ENCODE measurements around the gene PTPRE.

The PTPRE gene

DNA sequence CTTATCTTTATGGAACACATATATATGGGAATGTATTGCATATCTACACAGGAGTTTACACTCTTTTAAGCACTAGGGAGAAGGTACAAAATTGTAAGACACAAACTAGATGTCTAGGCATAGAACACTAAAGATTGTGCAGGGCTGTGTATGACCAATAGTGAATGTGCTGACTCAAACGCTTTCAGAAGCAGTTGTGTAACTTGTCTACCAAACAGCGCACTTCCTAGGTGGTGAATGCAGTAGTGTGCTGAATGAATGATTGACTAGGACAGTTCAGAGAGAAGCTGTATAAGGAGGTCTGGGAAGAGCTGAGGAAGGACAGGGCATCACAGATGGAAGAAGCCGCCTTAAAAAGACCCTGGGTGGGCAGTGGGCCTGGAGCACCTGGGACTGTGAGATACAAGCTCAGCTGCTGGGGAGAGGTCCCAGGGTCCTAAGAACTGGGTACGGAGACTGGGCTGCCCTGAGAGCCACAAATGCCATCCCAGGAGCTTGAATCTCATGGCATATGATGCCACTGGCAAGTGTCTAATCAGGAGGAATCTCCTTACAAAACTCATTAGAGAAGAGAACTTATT, 28.3 kb upstream of the PTPRE start:
- Histone ChIP-seq H3K27me3 (ENCODE audit: insufficient read depth, low read depth) (no peaks in the 10 kb centered on the region), H3K36me3 (ENCODE audit: insufficient read depth) (no peaks in the 10 kb centered on the region), H4K20me1 (ENCODE audit: insufficient read depth) (no peaks in the 10 kb centered on the region), H3K79me2 (ENCODE audit: insufficient read depth, low read depth) (no peaks in the 10 kb centered on the region), H3K4me1 (ENCODE audit: low read depth, poor library complexity, severe bottlenecking) (no peaks in the 10 kb centered on the region), H3K9ac (no peak overlapping the region), H3K4me3 (IDR thresholded peaks at IDR 0.05; ENCODE audit: insufficient read depth, low read depth, low read length) (no peak overlapping the region), H2AFZ (ENCODE audit: low read depth) (no peak overlapping the region), H3K4me2 (no peak overlapping the region), H3K27ac (no peak overlapping the region)
- TF ChIP-seq CTCF (conservative IDR thresholded peaks at IDR 0.05; ENCODE audit: low read depth, low read length), result no peak

DNA sequence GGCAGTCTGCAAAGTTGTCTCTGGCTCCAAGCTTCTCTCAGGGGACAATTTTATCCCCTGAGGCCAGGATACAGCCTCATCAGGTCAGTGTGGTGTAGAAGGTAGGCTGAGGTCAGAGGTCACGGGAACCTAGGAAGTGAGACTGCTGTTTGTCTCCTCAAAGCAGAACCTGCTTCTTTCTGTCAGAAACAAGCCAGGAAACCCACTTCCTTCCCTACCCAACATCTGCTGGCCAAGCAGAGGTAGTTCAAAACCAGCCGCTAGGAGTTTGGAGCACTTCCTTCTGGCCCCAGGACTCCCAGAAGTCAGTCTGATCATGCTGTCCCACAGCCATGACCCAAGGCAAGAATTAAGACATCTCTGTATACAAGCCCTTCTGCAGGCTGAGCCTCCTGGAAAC, 26.3 kb upstream of the PTPRE start:
- Histone ChIP-seq H3K4me2 (no peak overlapping the region), H3K27me3 (ENCODE audit: insufficient read depth, low read depth) (no peaks in the 10 kb centered on the region), H3K4me3 (IDR thresholded peaks at IDR 0.05; ENCODE audit: insufficient read depth, low read depth, low read length) (no peak overlapping the region), H4K20me1 (ENCODE audit: insufficient read depth) (no peaks in the 10 kb centered on the region), H3K27ac (no peak overlapping the region), H2AFZ (ENCODE audit: low read depth) (no peak overlapping the region), H3K9ac (no peak overlapping the region), H3K4me1 (ENCODE audit: low read depth, poor library complexity, severe bottlenecking) (no peaks in the 10 kb centered on the region), H3K79me2 (ENCODE audit: insufficient read depth, low read depth) (no peaks in the 10 kb centered on the region), H3K36me3 (ENCODE audit: insufficient read depth) (no peaks in the 10 kb centered on the region)
- TF ChIP-seq CTCF (conservative IDR thresholded peaks at IDR 0.05; ENCODE audit: low read depth, low read length), result no peak

DNA sequence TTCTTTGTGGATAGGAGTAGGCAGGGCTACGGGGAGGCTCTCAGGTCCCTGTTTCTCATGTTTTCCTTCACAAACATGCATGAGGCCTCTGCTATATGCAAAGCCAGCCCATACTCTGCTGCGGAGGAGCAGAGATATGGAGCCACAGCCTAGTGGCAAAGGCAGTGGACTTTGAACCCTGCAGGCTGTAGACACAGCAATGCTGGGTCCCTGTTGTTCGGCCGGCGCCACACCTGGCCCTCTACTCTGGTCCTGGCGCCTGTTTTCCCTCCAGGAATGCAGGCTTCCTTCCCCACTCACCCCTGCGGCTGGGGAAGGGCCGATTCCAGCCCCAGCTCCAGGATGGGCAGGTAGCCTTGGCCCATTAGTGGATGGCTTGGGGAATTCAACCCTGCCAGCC, 25.6 kb upstream of the PTPRE start:
- Histone ChIP-seq H2AFZ (ENCODE audit: low read depth) (no peak overlapping the region), H3K4me3 (IDR thresholded peaks at IDR 0.05; ENCODE audit: insufficient read depth, low read depth, low read length) (no peak overlapping the region), H3K79me2 (ENCODE audit: insufficient read depth, low read depth) (no peaks in the 10 kb centered on the region), H3K36me3 (ENCODE audit: insufficient read depth) (no peaks in the 10 kb centered on the region), H3K4me1 (ENCODE audit: low read depth, poor library complexity, severe bottlenecking) (no peaks in the 10 kb centered on the region), H4K20me1 (ENCODE audit: insufficient read depth) (no peaks in the 10 kb centered on the region), H3K9ac (no peak overlapping the region), H3K27ac (no peak overlapping the region), H3K4me2 (no peak overlapping the region), H3K27me3 (ENCODE audit: insufficient read depth, low read depth) (no peaks in the 10 kb centered on the region)
- no peak for TF ChIP-seq CTCF (conservative IDR thresholded peaks at IDR 0.05; ENCODE audit: low read depth, low read length)

DNA sequence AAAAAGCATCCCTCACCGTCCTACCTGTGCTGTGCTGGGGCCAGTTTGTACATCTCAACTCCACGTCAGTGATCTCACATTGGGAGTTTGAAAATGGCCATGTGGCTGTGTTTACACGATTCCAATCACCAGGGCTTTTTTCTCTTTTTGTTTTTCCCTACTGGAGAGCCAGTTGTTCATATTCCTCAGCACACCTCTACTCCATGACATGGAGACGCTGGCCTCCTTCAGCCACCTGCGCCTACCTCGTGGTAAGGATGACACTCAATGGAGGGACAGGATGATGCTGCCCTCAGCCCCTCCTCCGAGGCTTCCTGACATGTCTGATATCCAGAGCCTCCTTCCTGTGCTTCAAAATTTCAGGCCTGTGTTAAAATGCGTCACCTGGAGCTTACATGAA, 24.5 kb upstream of the PTPRE start:
- TF ChIP-seq CTCF (conservative IDR thresholded peaks at IDR 0.05; ENCODE audit: low read depth, low read length), result no peak
- no peak overlapping the region for H2AFZ ChIP-seq (ENCODE audit: low read depth)
- H3K79me2 ChIP-seq (ENCODE audit: insufficient read depth, low read depth), result no peaks in the 10 kb centered on the region
- no peak overlapping the region for H3K4me2 ChIP-seq
- H4K20me1 ChIP-seq (ENCODE audit: insufficient read depth), result no peaks in the 10 kb centered on the region
- no peak overlapping the region for H3K9ac ChIP-seq
- H3K36me3 ChIP-seq (ENCODE audit: insufficient read depth), result no peaks in the 10 kb centered on the region
- no peak overlapping the region for H3K4me3 ChIP-seq (IDR thresholded peaks at IDR 0.05; ENCODE audit: insufficient read depth, low read depth, low read length)
- no peak overlapping the region for H3K27ac ChIP-seq
- no peaks in the 10 kb centered on the region for H3K4me1 ChIP-seq (ENCODE audit: low read depth, poor library complexity, severe bottlenecking)
- H3K27me3 ChIP-seq (ENCODE audit: insufficient read depth, low read depth), result no peaks in the 10 kb centered on the region

Data from KMS-11 (cell line).